SK-N-SH (cell line): Measurements from ENCODE around the gene PTCRA. TPM values are rescaled to one million over a fixed set of nuclear protein-coding genes. Genes with fewer than 3 reads are reported as not detected.

Source experiments
- CTCF ChIA-PET: fragments of 300-600, 350-600 bp; formaldehyde crosslinking; extraction: SDS; loops from one replicate; lab custom pipeline; 2021; lab: Yijun Ruan, JAX
- POLR2A ChIA-PET: fragments of 350-600 bp; sonication (Branson Sonifier 250); formaldehyde crosslinking; extraction: SDS; loops from one replicate; lab custom pipeline; 2020; ENCODE audit warnings: antibody characterized with exemption, inconsistent platforms; lab: Yijun Ruan, JAX
- DNase-seq: peaks from one replicate; pipeline ENCODE4 v3.0.0; 2012
- H2AFZ ChIP-seq: fragments of 200-600 bp; sonication (generic); 2 replicates; pipeline ENCODE4 v1.8.1; 2016; ENCODE audit warnings: antibody characterized with exemption, mild to moderate bottlenecking, low read depth
- H3F3A ChIP-seq: fragments of 200-600 bp; sonication (generic); replicated peaks from 2 replicates; pipeline ENCODE3; 2016; ENCODE audit warnings: antibody characterized with exemption, mild to moderate bottlenecking; ENCODE audit not compliant: insufficient read depth
- H3K27ac ChIP-seq, 2 experiments: fragments of 200-500 bp in 1 of 2; fragments of 200-600 bp in 1 of 2; sonication (Bioruptor generic) in 1 of 2; sonication (generic), shearing (Covaris generic) in 1 of 2; 2 replicates each; pipeline versions ENCODE4 v1.5.1 to v1.6.1; 2014 to 2016; ENCODE audit warnings: low read depth in 2 of 2, inconsistent platforms in 1 of 2, low read length in 1 of 2, mild to moderate bottlenecking in 1 of 2, mixed read lengths in 1 of 2
- H3K27me3 ChIP-seq: fragments of 200-600 bp; sonication (generic), shearing (Covaris generic); 2 replicates; pipeline ENCODE4 v1.6.1; 2016; ENCODE audit warnings: mixed run types; ENCODE audit not compliant: insufficient read depth
- H3K36me3 ChIP-seq, 2 experiments: fragments of 200-500 bp in 1 of 2; fragments of 200-600 bp in 1 of 2; sonication (Bioruptor generic) in 1 of 2; sonication (generic) in 1 of 2; replicated peaks in 1 of 2; 2 replicates each; pipeline versions ENCODE3 to v1.5.1; 2014 to 2016; ENCODE audit warnings: low read length in 1 of 2, mild to moderate bottlenecking in 1 of 2; ENCODE audit not compliant: insufficient read depth in 2 of 2, control insufficient read depth in 1 of 2
- H3K4me1 ChIP-seq, 2 experiments: fragments of 200-500 bp in 1 of 2; fragments of 200-600 bp in 1 of 2; sonication (Bioruptor generic) in 1 of 2; sonication (generic), shearing (Covaris generic) in 1 of 2; 2 replicates each; pipeline versions ENCODE4 v1.5.1 to v1.6.1; 2014 to 2016; ENCODE audit warnings: low read depth in 1 of 2, low read length in 1 of 2, mixed run types in 1 of 2; ENCODE audit not compliant: insufficient read depth in 2 of 2, control insufficient read depth in 1 of 2
- H3K4me2 ChIP-seq: fragments of 200-600 bp; sonication (generic), shearing (Covaris generic); 2 replicates; pipeline ENCODE4 v1.6.1; 2017; ENCODE audit warnings: mixed run types
- H3K4me3 ChIP-seq, 2 experiments: fragments of 200-500 bp in 1 of 2; fragments of 200-600 bp in 1 of 2; sonication (Bioruptor generic) in 1 of 2; sonication (generic), shearing (Covaris generic) in 1 of 2; 2 replicates each; pipeline versions ENCODE4 v1.5.1 to v1.8.1; 2014 to 2016; ENCODE audit warnings: low read depth in 2 of 2, inconsistent platforms in 1 of 2, low read length in 1 of 2, mild to moderate bottlenecking in 1 of 2, mixed read lengths in 1 of 2, moderate library complexity in 1 of 2
- H3K79me2 ChIP-seq: fragments of 200-600 bp; sonication (generic); 2 replicates; pipeline ENCODE4 v1.8.1; 2017; ENCODE audit warnings: mild to moderate bottlenecking; ENCODE audit not compliant: insufficient read depth
- H3K9ac ChIP-seq: fragments of 200-600 bp; sonication (generic); 2 replicates; pipeline ENCODE4 v1.6.1; 2017; ENCODE audit warnings: mixed run types
- H3K9me2 ChIP-seq: fragments of 200-600 bp; sonication (generic); 2 replicates; pipeline ENCODE4 v1.6.1; 2017; ENCODE audit warnings: mixed run types
- H3K9me3 ChIP-seq: fragments of 200-600 bp; sonication (generic); 2 replicates; pipeline ENCODE4 v1.6.1; 2017; ENCODE audit warnings: mixed run types, mild to moderate bottlenecking, moderate library complexity
- H4K20me1 ChIP-seq: fragments of 200-600 bp; sonication (generic); 2 replicates; pipeline ENCODE4 v1.6.1; 2017; ENCODE audit warnings: mild to moderate bottlenecking, mixed run types; ENCODE audit not compliant: insufficient read depth
- EP300 ChIP-seq, 2 experiments: IDR thresholded peaks; 2 replicates each; pipeline versions ENCODE4 v1.4.0 to v1.6.1; 2012; ENCODE audit warnings: borderline replicate concordance in 1 of 2, low read depth in 1 of 2, low read length in 1 of 2
- GATA2 ChIP-seq: sonication (generic); formaldehyde crosslinking; IDR thresholded peaks from 2 replicates; pipeline ENCODE4 v1.5.0; 2020; ENCODE audit warnings: mild to moderate bottlenecking, missing genetic modification reagents
- IRF3 ChIP-seq: fragments of 150-350 bp; IDR thresholded peaks from 2 replicates; pipeline ENCODE4 v1.6.1; 2016; ENCODE audit warnings: mild to moderate bottlenecking, low read depth, low read length
- MAX ChIP-seq: IDR thresholded peaks from 2 replicates; pipeline ENCODE4 v1.4.0; 2012; ENCODE audit warnings: low read depth
- MXI1 ChIP-seq: IDR thresholded peaks from 2 replicates; pipeline ENCODE4 v1.6.1; 2012; ENCODE audit warnings: mild to moderate bottlenecking, low read depth, low read length, improper control_type of control experiment
- NRF1 ChIP-seq: IDR thresholded peaks from 2 replicates; pipeline ENCODE4 v1.6.1; 2012; ENCODE audit warnings: low read depth, mild to moderate bottlenecking, low read length
- POLR2AphosphoS5 ChIP-seq: IDR thresholded peaks from 2 replicates; pipeline ENCODE4 v1.6.1; 2012; ENCODE audit warnings: low read depth, low read length
- SMC3 ChIP-seq: IDR thresholded peaks from 2 replicates; pipeline ENCODE4 v1.6.1; 2012; ENCODE audit warnings: low read depth, low read length, improper control_type of control experiment
- TCF12 ChIP-seq: IDR thresholded peaks from 2 replicates; pipeline ENCODE4 v1.4.0; 2012
- TEAD4 ChIP-seq: IDR thresholded peaks from 2 replicates; pipeline ENCODE4 v1.4.0; 2012; ENCODE audit warnings: mild to moderate bottlenecking, borderline replicate concordance; ENCODE audit not compliant: insufficient read depth
- ZBTB33 ChIP-seq: IDR thresholded peaks from 2 replicates; pipeline ENCODE4 v1.4.0; 2012; ENCODE audit warnings: low read depth, borderline replicate concordance
- WGBS: methylation state at CpG from one replicate; pipeline ENCODE4 v1.1.6; 2017; ENCODE audit warnings: low lambda C conversion rate; 5-methylcytosine and 5-hydroxymethylcytosine counted together
- polyA plus RNA-seq, 3 experiments: library from polyadenylated mRNA; depleted of rRNA; stranded (reverse); fragments of >200 nt; gene quantifications; 2 replicates each; pipeline ENCODE4 v1.2.3, GENCODE V29; 2012

The PTCRA gene
- polyA plus RNA-seq, 1 of the 3 experiments (the other 2 are of a cell fraction): not detected

GRCh38 chr6:42911171-42912021 lies 4.5 kb upstream of the PTCRA start (continued):
- TF ChIP-seq EP300 (IDR thresholded peaks at IDR 0.05; ENCODE audit: borderline replicate concordance in 1 of 2, low read depth in 1 of 2, low read length in 1 of 2): no peak
- no peak for TF ChIP-seq NRF1
- TF ChIP-seq, all 33 proteins: peak for 0

- H3K4me3 ChIP-seq: no peak overlapping the region
- H3K4me1 ChIP-seq: no peaks in the 10 kb centered on the region
- H3K9me2 ChIP-seq: no peaks in the 10 kb centered on the region
- no peak for DNase-seq
- POLR2A ChIA-PET: interaction anchor here (1.6 kb wide), 1 partner anchor 14 kb away, joined by 6 read pairs; the partner anchor contains the start of gene CNPY3
- no peak for TF ChIP-seq IRF3
- no peak for TF ChIP-seq MXI1
- no peak for TF ChIP-seq ZBTB33
- TF ChIP-seq SMC3: no peak
- TF ChIP-seq POLR2AphosphoS5: no peak
- TF ChIP-seq TEAD4: no peak
- no peak for TF ChIP-seq TCF12
- no peak for TF ChIP-seq GATA2
- no peak for TF ChIP-seq MAX
- H3K4me2 ChIP-seq: no peak overlapping the region
- no peaks in the 10 kb centered on the region for H3K9me3 ChIP-seq
- 78% methylated on average over 4 of the region's 4 CpGs for WGBS
- CTCF ChIA-PET: interaction anchor here (0.6 to 2.4 kb wide), 3 partner anchors 14 to 229 kb away, joined by 3 to 7 read pairs (median 4); no protein-coding TSS in a partner anchor
- H3K79me2 ChIP-seq: no peaks in the 10 kb centered on the region
- no peaks in the 10 kb centered on the region for H3K27me3 ChIP-seq
- no peaks in the 10 kb centered on the region for H3K36me3 ChIP-seq
- no peak overlapping the region for H3K9ac ChIP-seq
- H2AFZ ChIP-seq: no peak overlapping the region
- no peaks in the 10 kb centered on the region for H4K20me1 ChIP-seq
- no peak overlapping the region for H3K27ac ChIP-seq
- no peaks in the 10 kb centered on the region for H3F3A ChIP-seq
Observed at GRCh38 chr6:42914546-42914945, 1.3 kb upstream of the PTCRA start.
